H1 (cell line): ENCODE measurements around the gene PRSS23. TPM values are rescaled to one million over a fixed set of nuclear protein-coding genes. Genes with fewer than 3 reads are reported as not detected.

Experiments used
- CHD1 ChIP-seq: IDR thresholded peaks from 2 replicates; pipeline ENCODE4 v1.6.1; 2012; ENCODE audit warnings: low read depth, low read length, improper control_type of control experiment
- CREB1 ChIP-seq: IDR thresholded peaks from 2 replicates; pipeline ENCODE4 v1.6.1; 2012; ENCODE audit warnings: inconsistent platforms
- EGR1 ChIP-seq: IDR thresholded peaks from 2 replicates; pipeline ENCODE4 v1.6.1; 2011; ENCODE audit warnings: low read depth, low read length, borderline replicate concordance
- JUN ChIP-seq: IDR thresholded peaks from 2 replicates; pipeline ENCODE4 v1.6.1; 2011; ENCODE audit warnings: low read depth, mild to moderate bottlenecking, improper control_type of control experiment, low read length
- ZNF274 ChIP-seq: IDR thresholded peaks from 2 replicates; pipeline ENCODE4 v1.7.0; 2012; ENCODE audit warnings: low read length, borderline replicate concordance; ENCODE audit errors: extremely low read depth
- polyA plus RNA-seq, 7 experiments: library from polyadenylated mRNA; depleted of rRNA in 3 of 7; stranded (reverse) in 5 of 7; unstranded in 2 of 7; fragments of >200 nt in 5 of 7; fragments of 200-250 nt in 2 of 7; gene quantifications; 1 replicate in 5 of 7; 2 replicates in 1 of 7; 4 replicates in 1 of 7; pipeline versions ENCODE4 v1.2.1 to v1.2.3, GENCODE V29; 2011 to 2013; ENCODE audit warnings: missing spikeins in 2 of 7, mixed read lengths in 2 of 7
- total RNA-seq: library from RNA; stranded (reverse); fragmentation: NEBNext Ultra II Directional; extraction: Animal tissue kit (Norgen Biotek cat#: 25700); gene quantifications from 2 replicates; pipeline ENCODE4 v1.2.1, GENCODE V29; 2021
- TF ChIP-seq, protein P1 (sequence below): fragments of 300-600 bp; sonication (generic); IDR thresholded peaks from 2 replicates; pipeline ENCODE4 v1.7.1; 2012; ENCODE audit warnings: low read length, moderate library complexity, mild to moderate bottlenecking, inconsistent platforms; ENCODE audit not compliant: insufficient replicate concordance
- TF ChIP-seq, protein P2 (sequence below): IDR thresholded peaks from 2 replicates; pipeline ENCODE4 v1.6.1; 2011; ENCODE audit warnings: low read depth, mild to moderate bottlenecking, low read length; ENCODE audit not compliant: insufficient read depth
- TF ChIP-seq, protein P3 (sequence below): IDR thresholded peaks from 2 replicates; pipeline ENCODE4 v1.6.1; 2012; ENCODE audit warnings: inconsistent platforms
- TF ChIP-seq, protein P4 (sequence below), 3 experiments: IDR thresholded peaks; 1 replicate in 2 of 3; 2 replicates in 1 of 3; pipeline versions ENCODE4 v1.5.1 to v1.6.1; 2011; ENCODE audit warnings: low read length in 3 of 3, mild to moderate bottlenecking in 3 of 3, inconsistent platforms in 2 of 3, low read depth in 1 of 3, moderate library complexity in 1 of 3; ENCODE audit not compliant: insufficient read depth in 1 of 3; ENCODE audit errors: control extremely low read depth in 1 of 3

Gene PRSS23
- total and polyA plus RNA-seq, 2 of the 8 experiments (the other 6 are each of a cell fraction or from before 2014, with no cell fraction given): 4.4 to 5.6 TPM

DNA sequence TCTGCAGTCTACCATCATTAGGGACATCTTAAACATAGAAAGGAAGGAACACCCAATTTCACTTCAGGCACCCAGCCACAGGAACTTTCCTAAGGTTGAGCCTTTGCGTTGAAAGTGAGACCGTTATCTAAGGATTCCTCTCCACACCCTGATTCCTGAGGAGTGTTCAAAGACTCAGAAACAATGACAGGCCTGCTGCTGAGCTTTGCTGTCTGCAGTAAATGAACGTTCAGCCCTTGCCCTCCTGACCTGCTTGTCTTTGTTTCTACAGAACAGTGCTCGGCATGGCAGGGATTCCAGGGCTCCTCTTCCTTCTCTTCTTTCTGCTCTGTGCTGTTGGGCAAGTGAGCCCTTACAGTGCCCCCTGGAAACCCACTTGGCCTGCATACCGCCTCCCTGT is 7.0 kb downstream of the PRSS23 start (continued):
- TF ChIP-seq, protein P1, sequence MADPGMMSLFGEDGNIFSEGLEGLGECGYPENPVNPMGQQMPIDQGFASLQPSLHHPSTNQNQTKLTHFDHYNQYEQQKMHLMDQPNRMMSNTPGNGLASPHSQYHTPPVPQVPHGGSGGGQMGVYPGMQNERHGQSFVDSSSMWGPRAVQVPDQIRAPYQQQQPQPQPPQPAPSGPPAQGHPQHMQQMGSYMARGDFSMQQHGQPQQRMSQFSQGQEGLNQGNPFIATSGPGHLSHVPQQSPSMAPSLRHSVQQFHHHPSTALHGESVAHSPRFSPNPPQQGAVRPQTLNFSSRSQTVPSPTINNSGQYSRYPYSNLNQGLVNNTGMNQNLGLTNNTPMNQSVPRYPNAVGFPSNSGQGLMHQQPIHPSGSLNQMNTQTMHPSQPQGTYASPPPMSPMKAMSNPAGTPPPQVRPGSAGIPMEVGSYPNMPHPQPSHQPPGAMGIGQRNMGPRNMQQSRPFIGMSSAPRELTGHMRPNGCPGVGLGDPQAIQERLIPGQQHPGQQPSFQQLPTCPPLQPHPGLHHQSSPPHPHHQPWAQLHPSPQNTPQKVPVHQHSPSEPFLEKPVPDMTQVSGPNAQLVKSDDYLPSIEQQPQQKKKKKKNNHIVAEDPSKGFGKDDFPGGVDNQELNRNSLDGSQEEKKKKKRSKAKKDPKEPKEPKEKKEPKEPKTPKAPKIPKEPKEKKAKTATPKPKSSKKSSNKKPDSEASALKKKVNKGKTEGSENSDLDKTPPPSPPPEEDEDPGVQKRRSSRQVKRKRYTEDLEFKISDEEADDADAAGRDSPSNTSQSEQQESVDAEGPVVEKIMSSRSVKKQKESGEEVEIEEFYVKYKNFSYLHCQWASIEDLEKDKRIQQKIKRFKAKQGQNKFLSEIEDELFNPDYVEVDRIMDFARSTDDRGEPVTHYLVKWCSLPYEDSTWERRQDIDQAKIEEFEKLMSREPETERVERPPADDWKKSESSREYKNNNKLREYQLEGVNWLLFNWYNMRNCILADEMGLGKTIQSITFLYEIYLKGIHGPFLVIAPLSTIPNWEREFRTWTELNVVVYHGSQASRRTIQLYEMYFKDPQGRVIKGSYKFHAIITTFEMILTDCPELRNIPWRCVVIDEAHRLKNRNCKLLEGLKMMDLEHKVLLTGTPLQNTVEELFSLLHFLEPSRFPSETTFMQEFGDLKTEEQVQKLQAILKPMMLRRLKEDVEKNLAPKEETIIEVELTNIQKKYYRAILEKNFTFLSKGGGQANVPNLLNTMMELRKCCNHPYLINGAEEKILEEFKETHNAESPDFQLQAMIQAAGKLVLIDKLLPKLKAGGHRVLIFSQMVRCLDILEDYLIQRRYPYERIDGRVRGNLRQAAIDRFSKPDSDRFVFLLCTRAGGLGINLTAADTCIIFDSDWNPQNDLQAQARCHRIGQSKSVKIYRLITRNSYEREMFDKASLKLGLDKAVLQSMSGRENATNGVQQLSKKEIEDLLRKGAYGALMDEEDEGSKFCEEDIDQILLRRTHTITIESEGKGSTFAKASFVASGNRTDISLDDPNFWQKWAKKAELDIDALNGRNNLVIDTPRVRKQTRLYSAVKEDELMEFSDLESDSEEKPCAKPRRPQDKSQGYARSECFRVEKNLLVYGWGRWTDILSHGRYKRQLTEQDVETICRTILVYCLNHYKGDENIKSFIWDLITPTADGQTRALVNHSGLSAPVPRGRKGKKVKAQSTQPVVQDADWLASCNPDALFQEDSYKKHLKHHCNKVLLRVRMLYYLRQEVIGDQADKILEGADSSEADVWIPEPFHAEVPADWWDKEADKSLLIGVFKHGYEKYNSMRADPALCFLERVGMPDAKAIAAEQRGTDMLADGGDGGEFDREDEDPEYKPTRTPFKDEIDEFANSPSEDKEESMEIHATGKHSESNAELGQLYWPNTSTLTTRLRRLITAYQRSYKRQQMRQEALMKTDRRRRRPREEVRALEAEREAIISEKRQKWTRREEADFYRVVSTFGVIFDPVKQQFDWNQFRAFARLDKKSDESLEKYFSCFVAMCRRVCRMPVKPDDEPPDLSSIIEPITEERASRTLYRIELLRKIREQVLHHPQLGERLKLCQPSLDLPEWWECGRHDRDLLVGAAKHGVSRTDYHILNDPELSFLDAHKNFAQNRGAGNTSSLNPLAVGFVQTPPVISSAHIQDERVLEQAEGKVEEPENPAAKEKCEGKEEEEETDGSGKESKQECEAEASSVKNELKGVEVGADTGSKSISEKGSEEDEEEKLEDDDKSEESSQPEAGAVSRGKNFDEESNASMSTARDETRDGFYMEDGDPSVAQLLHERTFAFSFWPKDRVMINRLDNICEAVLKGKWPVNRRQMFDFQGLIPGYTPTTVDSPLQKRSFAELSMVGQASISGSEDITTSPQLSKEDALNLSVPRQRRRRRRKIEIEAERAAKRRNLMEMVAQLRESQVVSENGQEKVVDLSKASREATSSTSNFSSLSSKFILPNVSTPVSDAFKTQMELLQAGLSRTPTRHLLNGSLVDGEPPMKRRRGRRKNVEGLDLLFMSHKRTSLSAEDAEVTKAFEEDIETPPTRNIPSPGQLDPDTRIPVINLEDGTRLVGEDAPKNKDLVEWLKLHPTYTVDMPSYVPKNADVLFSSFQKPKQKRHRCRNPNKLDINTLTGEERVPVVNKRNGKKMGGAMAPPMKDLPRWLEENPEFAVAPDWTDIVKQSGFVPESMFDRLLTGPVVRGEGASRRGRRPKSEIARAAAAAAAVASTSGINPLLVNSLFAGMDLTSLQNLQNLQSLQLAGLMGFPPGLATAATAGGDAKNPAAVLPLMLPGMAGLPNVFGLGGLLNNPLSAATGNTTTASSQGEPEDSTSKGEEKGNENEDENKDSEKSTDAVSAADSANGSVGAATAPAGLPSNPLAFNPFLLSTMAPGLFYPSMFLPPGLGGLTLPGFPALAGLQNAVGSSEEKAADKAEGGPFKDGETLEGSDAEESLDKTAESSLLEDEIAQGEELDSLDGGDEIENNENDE: no peak
- TF ChIP-seq JUN (no peak), CHD1 (no peak), ZNF274 (no peak), CREB1 (no peak), EGR1 (no peak)
- TF ChIP-seq, protein P2, sequence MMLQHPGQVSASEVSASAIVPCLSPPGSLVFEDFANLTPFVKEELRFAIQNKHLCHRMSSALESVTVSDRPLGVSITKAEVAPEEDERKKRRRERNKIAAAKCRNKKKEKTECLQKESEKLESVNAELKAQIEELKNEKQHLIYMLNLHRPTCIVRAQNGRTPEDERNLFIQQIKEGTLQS: no peak
- TF ChIP-seq, protein P3, sequence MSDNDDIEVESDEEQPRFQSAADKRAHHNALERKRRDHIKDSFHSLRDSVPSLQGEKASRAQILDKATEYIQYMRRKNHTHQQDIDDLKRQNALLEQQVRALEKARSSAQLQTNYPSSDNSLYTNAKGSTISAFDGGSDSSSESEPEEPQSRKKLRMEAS: no peak
- TF ChIP-seq, protein P4, sequence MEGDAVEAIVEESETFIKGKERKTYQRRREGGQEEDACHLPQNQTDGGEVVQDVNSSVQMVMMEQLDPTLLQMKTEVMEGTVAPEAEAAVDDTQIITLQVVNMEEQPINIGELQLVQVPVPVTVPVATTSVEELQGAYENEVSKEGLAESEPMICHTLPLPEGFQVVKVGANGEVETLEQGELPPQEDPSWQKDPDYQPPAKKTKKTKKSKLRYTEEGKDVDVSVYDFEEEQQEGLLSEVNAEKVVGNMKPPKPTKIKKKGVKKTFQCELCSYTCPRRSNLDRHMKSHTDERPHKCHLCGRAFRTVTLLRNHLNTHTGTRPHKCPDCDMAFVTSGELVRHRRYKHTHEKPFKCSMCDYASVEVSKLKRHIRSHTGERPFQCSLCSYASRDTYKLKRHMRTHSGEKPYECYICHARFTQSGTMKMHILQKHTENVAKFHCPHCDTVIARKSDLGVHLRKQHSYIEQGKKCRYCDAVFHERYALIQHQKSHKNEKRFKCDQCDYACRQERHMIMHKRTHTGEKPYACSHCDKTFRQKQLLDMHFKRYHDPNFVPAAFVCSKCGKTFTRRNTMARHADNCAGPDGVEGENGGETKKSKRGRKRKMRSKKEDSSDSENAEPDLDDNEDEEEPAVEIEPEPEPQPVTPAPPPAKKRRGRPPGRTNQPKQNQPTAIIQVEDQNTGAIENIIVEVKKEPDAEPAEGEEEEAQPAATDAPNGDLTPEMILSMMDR (IDR thresholded peaks at IDR 0.05; ENCODE audit: control extremely low read depth in 1 of 3, insufficient read depth in 1 of 3, low read depth in 1 of 3, low read length in 3 of 3): no peak
